ENCODE data around the gene PGS1.

- TF ChIP-seq EZH2 (IDR thresholded peaks at IDR 0.05; ENCODE audit: borderline replicate concordance), result no peak
- TF ChIP-seq EZH2phosphoT487 (IDR thresholded peaks at IDR 0.05; ENCODE audit: low read depth, severe bottlenecking, unreplicated experiment), result no peak
- no peak for TF ChIP-seq CTCF (IDR thresholded peaks at IDR 0.05; ENCODE audit: poor library complexity)
These were observed 23.3 kb upstream of the PGS1 start for GRCh38 chr17:78355045-78355641.
